Activated CD4-positive, CD25-positive, alpha-beta regulatory T cell treated with anti-CD3 and anti-CD28 coated beads, Interleukin-2, amount 50 U/mL, for 24 hours (primary cell): ENCODE data around the gene CSNK1D.
"Not testable (repeated sequence)": the region's sequence is repeated elsewhere in the genome, so short reads cannot be mapped to it uniquely, and the experiment has no call there.

Source experiments
- ATAC-seq, 2 donors: fragments of 150-1000 bp; cut with Tn5 transposase; one replicate each; pipeline ENCODE4 v1.10.0; 2021; ENCODE audit warnings: mild to moderate bottlenecking in 1 of 2, moderate library complexity in 1 of 2

CSNK1D gene

GRCh38 chr17:82212331-82213250 lies 60.9 kb downstream of the CSNK1D start, which contains the start of gene CCDC57:
CCDC57 (minus strand) TSS chr17:82212842; CDS start chr17:82201944, 10,898 bp downstream.
- peak; percentile 76 to 78 for ATAC-seq

DNA sequence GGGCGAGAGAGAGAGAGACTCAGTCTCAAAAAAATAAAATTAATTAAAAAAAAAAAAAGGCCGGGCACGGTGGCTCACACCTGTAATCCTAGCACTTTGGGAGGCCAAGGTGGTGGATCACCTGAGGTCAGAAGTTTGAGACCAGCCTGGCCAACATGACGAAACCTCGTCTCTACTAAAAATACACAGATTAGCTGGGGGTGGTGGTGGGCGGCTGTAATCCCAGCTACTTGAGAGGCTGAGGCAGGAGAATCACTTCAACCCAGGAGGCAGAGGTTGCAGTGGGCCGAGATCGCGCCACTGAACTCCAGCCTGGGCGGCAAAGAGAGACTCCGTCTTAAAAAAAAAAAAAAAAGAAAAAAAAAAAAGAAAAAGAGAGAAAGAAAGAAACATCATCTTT lies 62.8 kb downstream of the CSNK1D start:
- not testable (repeated sequence) for ATAC-seq

- ATAC-seq = peak; percentile 76 to 85
These were observed 67.6 kb downstream of the CSNK1D start for GRCh38 chr17:82205720-82206508.

DNA sequence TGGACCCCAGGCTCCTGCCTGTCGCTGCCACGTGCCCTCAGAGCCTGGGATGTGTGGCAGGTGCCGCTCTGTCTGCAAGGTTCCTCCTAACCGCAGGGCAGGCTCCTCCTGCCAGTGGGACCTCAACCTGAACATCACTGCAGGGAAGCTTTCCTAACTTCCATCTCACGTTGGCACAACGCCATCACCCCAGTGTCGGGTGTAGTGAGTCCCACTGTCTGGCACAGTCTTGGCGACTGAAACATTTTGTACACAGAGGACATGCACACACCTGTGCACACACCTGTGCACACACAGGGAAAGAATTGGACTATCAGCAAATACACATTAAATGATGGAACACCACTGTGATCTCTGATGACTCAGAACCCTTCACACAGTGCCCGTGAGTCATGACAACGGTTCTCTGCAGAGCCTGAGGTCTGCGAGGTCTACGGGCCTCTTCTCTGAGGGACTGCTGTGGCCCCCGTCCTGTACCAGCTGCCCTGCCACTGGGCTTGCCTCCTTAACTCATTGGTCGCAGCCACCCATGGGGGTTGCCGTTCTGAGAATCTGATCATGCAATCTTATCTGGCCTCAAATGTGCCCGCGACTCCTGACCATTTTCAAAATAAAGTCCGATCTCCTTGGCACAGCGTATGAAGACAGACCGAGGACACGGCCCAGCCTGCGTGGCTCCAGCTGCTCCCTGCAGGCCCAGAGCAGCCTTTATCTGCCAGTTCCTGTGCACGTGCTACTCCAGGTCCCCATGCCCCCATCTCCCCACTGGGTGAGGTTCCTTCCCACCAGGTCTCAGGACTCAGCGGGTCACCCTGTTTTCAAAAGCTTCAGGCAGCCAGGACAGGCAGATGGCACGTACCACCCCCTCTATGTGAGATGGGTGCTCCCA lies 68.4 kb downstream of the CSNK1D start:
- peak; percentile 75 to 76 for ATAC-seq

DNA sequence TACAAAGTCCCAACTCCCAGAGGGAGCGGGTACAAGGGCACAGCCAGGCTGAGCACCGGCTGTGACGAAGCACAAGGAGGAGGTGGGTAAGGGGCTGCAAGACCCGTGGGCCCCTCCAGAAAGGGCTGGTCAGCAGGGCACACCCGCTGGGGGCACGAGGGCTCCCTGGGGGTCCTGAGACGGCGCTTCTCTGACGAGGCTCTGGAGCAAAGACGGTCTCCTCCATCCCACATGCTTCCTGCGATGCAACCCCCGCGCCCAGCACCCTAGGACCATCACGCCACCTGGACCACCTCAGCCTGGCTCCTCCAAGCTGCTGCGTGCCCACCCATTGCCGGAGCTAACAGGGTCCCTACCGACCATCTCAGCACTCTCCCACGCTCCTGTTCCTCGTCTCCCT lies 69.6 kb downstream of the CSNK1D start:
- no peak for ATAC-seq

GRCh38 chr17:82202981-82203380 lies 70.5 kb downstream of the CSNK1D start:
- peak in 1 of 2 donors; percentile 19 for ATAC-seq

- no peak for ATAC-seq
These were observed 72.0 kb downstream of the CSNK1D start for GRCh38 chr17:82201498-82201910.

DNA sequence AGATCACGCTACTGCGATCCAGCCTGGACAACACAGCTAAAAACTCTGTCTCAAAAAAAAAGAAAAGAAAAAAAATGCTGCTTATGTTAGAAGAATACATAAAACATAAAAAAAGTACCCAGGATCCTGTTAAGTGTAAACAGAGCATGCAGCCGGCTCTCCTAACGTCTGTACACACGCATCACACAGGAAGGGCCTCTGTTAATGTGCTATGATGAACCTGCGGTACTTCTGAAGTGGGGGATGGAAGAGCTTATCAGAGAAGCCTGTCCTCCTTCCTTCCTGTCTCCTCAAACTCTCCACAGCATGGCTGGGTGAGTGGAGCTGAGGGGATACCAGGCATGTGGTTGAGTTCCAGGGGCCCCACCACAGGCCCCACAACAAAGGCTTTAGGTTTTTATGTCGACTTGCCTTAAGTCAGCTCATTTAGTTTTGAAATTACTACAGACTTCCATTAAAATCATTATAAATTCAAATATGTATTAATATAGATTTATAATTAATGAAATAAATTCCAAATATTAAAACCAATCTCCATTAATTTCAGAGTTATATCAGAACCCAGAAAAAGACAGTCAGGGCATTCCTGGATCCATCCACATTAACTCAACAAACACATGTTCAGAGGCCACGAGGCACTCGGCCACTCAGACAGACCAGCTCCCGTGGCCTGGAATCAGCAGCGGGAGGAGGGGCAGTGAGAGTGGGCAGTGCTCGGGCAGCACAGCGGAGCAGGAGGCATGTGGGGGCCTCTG lies 72.6 kb downstream of the CSNK1D start:
- ATAC-seq = peak; percentile 79 to 82

DNA sequence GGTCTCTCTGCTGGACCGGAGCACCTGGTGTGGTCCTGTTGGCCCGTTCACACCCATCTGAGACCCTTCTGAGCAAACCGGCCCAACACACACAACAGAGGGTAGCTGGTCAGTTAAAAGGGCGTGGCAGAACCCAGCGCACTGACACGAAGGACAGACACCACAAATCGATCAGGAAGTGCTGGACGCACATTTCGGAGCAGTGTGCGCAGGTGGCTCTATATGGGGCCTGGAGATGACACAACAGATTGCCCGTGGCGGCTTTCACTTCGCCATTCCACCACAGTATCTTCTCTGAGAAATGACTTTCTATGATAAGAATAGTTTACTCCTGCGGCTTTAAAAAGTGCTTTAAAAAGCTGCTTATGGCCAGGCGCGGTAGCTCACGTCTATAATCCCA lies 73.4 kb downstream of the CSNK1D start:
- no peak for ATAC-seq

DNA sequence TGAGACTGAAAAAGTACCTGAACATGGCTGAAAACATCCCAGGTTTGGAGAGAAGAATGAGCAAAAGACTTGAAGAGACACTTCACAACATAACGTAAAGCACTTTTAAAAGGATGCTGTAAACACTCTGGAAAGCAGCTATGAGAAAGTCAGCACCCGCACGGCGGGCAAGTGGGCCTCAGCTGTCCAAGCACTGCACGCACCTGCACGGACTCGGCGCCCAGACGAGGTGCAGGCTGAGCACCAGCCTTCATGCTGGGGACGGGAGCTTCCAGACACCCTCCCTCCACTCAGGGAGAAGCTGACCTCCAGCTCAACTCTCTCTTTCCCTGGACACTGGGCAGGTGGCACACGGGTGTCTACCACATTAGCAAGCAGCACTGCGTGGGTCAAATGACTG lies 74.0 kb downstream of the CSNK1D start:
- ATAC-seq = no peak

DNA sequence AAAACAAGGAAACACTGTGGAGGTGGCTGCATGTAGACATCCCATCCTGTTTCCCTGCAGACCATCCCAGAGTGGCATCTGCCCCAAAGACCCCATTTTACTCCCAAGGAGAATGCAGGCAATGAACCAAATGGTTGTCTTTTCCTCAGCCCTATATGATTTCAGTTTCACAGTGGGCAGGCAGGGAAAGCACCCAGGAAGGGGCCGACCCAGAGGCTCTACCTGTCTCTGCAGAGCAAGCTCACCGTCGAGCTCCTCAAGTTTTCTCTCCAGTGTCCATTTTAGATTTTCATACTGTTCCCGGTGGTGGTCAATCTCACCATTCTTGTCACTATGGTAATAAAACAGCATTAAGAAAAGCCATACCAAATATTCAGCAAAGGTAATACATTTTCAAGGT lies 75.4 kb downstream of the CSNK1D start:
- ATAC-seq = no peak

GRCh38 chr17:82195675-82196672 lies 77.5 kb downstream of the CSNK1D start:
- no peak for ATAC-seq

GRCh38 chr17:82194765-82195164 lies 78.7 kb downstream of the CSNK1D start:
- ATAC-seq = no peak

DNA sequence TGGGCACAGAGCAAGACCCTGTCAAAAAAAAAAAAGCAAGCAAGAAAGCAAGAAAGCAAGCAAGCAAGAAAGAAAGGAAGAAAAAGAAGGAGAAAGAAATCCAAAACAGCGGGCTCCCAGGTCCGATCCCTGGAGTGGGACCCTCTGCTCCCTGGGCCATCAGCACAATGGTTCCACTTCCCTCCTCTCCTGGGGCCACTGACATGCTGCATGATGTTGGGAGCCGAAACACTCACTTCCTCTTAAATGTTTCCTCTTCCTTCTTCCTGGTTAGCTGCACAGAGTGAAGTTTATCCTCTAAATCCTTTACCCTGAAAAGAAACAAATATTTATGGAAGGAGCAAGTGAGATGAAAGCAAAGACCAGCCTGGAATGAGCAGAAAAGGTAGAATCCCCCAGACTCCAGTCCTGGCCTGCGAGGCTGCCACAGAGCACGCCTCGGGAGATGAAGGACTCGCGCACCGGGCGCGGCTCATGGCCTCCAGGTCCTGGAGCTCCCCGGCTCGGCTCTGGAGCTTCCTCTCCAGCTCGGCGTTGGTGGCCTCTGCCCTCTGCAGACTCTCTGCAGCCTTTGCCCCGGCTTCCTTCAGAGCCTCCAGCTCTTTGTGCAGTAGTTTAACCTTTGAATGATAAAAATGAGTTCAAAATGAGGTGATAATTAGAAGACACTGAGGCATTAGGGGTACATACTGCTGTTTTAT lies 79.8 kb downstream of the CSNK1D start:
- ATAC-seq = no peak

- ATAC-seq = not testable (repeated sequence)
These were observed 80.5 kb downstream of the CSNK1D start for GRCh38 chr17:82193050-82193449.
